ENCODE results near the gene TYW1.
"Not testable (repeated sequence)": the region's sequence is repeated elsewhere in the genome, so short reads cannot be mapped to it uniquely, and the experiment has no call there.

Gene TYW1

DNA sequence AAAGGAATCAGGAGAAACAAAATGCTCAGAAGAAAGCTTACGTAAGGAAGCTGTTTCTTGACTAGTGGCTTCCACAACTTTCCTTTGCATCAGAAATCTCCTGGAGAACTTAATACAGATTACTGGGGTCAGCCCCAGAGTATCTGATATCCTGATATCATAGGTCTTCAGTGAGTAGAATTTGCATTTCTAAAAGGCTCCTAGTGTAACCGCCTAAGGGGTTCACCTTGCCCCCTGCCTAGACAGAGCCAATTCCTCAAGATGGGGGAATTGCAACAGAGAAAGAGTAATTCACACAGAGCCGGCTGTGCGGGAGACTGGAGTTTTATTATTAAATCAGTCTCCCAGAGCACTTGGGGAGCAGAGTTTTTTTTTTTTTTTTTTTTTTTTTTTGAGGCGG, 251.7 kb downstream of the TYW1 start:
- not testable (repeated sequence) for H3K4me3 ChIP-seq (ENCODE audit: low read length); H3K9me3 ChIP-seq (ENCODE audit: control insufficient read depth, insufficient read depth, low read length); DNase-seq (ENCODE audit: low read depth, low spot score); H3K27ac ChIP-seq (ENCODE audit: low read length); H3K4me1 ChIP-seq (ENCODE audit: control insufficient read depth, insufficient read depth, low read length); H3K27me3 ChIP-seq (ENCODE audit: control insufficient read depth, insufficient read depth, low read length); H3K36me3 ChIP-seq (ENCODE audit: control insufficient read depth, insufficient read depth, low read length)
- WGBS (ENCODE audit: insufficient coverage, insufficient read length), result no CpG with 5 or more reads among the region's 5 CpGs

DNA sequence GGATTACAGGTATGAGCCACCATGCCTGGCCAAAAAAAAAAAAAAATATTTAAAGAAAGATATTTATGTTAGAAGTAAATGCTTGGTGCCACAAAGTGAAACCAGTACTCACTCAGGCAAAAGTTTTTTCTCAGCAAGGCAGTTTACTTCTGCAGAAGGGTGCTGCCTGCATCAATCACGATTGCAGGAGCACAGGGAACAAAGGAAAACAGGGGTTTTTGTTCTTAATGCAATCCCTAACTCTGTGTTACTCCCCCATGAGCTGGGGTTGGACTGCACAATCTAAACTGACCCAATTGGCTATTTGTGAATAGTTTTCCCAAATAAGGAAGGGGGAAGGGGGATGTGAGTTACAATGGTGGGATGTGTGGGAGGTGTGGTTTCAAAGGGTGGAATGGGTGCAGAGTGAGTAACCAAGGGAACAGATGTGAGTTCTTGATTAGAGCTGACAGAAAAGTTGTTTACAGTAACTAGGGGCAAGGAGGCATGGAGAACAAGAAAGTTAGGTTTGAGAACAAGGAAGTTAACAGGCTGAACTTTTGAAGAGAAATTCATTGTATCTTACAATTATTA, 255.4 kb downstream of the TYW1 start:
- Histone ChIP-seq H3K27me3 (ENCODE audit: control insufficient read depth, insufficient read depth, low read length) (no peaks in the 10 kb centered on the region), H3K9me3 (ENCODE audit: control insufficient read depth, insufficient read depth, low read length) (no peaks in the 10 kb centered on the region; the same call in 1 of the 2 replicates), H3K4me1 (ENCODE audit: control insufficient read depth, insufficient read depth, low read length) (no peaks in the 10 kb centered on the region), H3K27ac (ENCODE audit: low read length) (no peak overlapping the region), H3K4me3 (ENCODE audit: low read length) (no peak overlapping the region), H3K36me3 (ENCODE audit: control insufficient read depth, insufficient read depth, low read length) (no peaks in the 10 kb centered on the region)
- WGBS (ENCODE audit: insufficient coverage, insufficient read length), result no CpG with 5 or more reads among the region's 1 CpG
- no peak for DNase-seq (ENCODE audit: low read depth, low spot score)

- H3K4me1 ChIP-seq (ENCODE audit: control insufficient read depth, insufficient read depth, low read length); DNase-seq (ENCODE audit: low read depth, low spot score): not testable (repeated sequence)
- WGBS (ENCODE audit: insufficient coverage, insufficient read length), result no CpG with 5 or more reads among the region's 3 CpGs
These were observed 258.4 kb downstream of the TYW1 start for GRCh38 chr7:67255076-67255475.

GRCh38 chr7:67257779-67258178, 261.1 kb downstream of the TYW1 start:
- H3K4me1 ChIP-seq (ENCODE audit: control insufficient read depth, insufficient read depth, low read length); H3K9me3 ChIP-seq (ENCODE audit: control insufficient read depth, insufficient read depth, low read length); H3K27me3 ChIP-seq (ENCODE audit: control insufficient read depth, insufficient read depth, low read length); H3K36me3 ChIP-seq (ENCODE audit: control insufficient read depth, insufficient read depth, low read length); H3K4me3 ChIP-seq (ENCODE audit: low read length); DNase-seq (ENCODE audit: low read depth, low spot score); H3K27ac ChIP-seq (ENCODE audit: low read length): not testable (repeated sequence)
- WGBS (ENCODE audit: insufficient coverage, insufficient read length), result no CpG with 5 or more reads among the region's 1 CpG

More at GRCh38 chr7:67255076-67255475, 258.4 kb downstream of the TYW1 start:
- H3K27ac ChIP-seq (ENCODE audit: low read length); H3K4me3 ChIP-seq (ENCODE audit: low read length); H3K9me3 ChIP-seq (ENCODE audit: control insufficient read depth, insufficient read depth, low read length); H3K27me3 ChIP-seq (ENCODE audit: control insufficient read depth, insufficient read depth, low read length); H3K36me3 ChIP-seq (ENCODE audit: control insufficient read depth, insufficient read depth, low read length): not testable (repeated sequence)

GRCh38 chr7:67259363-67259762, 262.7 kb downstream of the TYW1 start:
- not testable (repeated sequence) for H3K36me3 ChIP-seq (ENCODE audit: control insufficient read depth, insufficient read depth, low read length); H3K27ac ChIP-seq (ENCODE audit: low read length); H3K27me3 ChIP-seq (ENCODE audit: control insufficient read depth, insufficient read depth, low read length); H3K9me3 ChIP-seq (ENCODE audit: control insufficient read depth, insufficient read depth, low read length); H3K4me1 ChIP-seq (ENCODE audit: control insufficient read depth, insufficient read depth, low read length); H3K4me3 ChIP-seq (ENCODE audit: low read length); DNase-seq (ENCODE audit: low read depth, low spot score)
- WGBS (ENCODE audit: insufficient coverage, insufficient read length), result no CpG with 5 or more reads among the region's 6 CpGs

DNA sequence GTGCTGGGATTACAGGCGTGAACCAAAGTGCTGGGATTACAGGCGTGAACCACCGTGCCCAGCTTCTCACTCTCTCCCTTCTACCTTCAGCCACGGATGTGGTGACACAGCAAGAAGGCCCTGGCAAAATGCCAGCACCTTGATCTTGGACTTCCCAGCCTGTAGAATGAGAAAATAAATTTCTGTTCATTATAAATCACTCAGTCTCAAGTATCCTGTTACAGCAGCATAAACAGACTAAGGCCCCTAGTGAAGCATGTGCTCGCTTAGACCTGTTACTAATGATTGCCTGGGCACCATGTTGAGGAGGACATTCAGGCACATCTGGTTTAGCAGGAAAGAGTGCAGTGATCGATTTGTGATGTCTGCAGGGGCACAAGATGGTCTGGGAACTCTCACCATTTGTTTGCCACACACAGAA, 263.5 kb downstream of the TYW1 start:
- not testable (repeated sequence) for H3K27ac ChIP-seq (ENCODE audit: low read length); H3K9me3 ChIP-seq (ENCODE audit: control insufficient read depth, insufficient read depth, low read length); DNase-seq (ENCODE audit: low read depth, low spot score); H3K36me3 ChIP-seq (ENCODE audit: control insufficient read depth, insufficient read depth, low read length); H3K4me3 ChIP-seq (ENCODE audit: low read length); H3K27me3 ChIP-seq (ENCODE audit: control insufficient read depth, insufficient read depth, low read length); H3K4me1 ChIP-seq (ENCODE audit: control insufficient read depth, insufficient read depth, low read length)
- no CpG with 5 or more reads among the region's 6 CpGs for WGBS (ENCODE audit: insufficient coverage, insufficient read length)

DNA sequence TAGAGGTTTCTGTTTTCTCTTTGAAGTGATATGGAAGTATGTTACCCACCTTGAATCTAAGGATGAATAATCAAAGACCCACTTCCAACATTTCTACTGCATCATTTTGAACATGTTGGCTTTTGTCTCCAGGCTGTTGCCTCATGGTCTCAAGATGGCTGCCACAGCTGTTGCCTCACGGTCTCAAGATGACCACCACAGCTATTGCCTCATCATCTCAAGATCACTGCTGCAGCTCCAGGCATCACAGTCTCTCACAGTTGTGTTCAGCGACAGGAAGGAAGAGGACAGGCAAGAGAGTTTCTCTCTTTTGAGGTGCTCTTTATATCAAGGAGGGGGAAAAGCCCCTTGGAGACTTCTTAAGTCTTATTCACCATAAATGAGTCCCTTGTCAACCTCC, 267.4 kb downstream of the TYW1 start:
- no CpG with 5 or more reads among the region's 2 CpGs for WGBS (ENCODE audit: insufficient coverage, insufficient read length)
- not testable (repeated sequence) for H3K4me1 ChIP-seq (ENCODE audit: control insufficient read depth, insufficient read depth, low read length); H3K27ac ChIP-seq (ENCODE audit: low read length); H3K4me3 ChIP-seq (ENCODE audit: low read length); H3K36me3 ChIP-seq (ENCODE audit: control insufficient read depth, insufficient read depth, low read length); H3K9me3 ChIP-seq (ENCODE audit: control insufficient read depth, insufficient read depth, low read length); DNase-seq (ENCODE audit: low read depth, low spot score); H3K27me3 ChIP-seq (ENCODE audit: control insufficient read depth, insufficient read depth, low read length)

- no CpG with 5 or more reads among the region's 3 CpGs for WGBS (ENCODE audit: insufficient coverage, insufficient read length)
These were observed 269.4 kb downstream of the TYW1 start for GRCh38 chr7:67266070-67266469.

GRCh38 chr7:67267914-67268313, 271.3 kb downstream of the TYW1 start:
- Histone ChIP-seq H3K4me1 (ENCODE audit: control insufficient read depth, insufficient read depth, low read length) (no peaks in the 10 kb centered on the region), H3K27ac (ENCODE audit: low read length) (no peak overlapping the region), H3K27me3 (ENCODE audit: control insufficient read depth, insufficient read depth, low read length) (no peaks in the 10 kb centered on the region), H3K36me3 (ENCODE audit: control insufficient read depth, insufficient read depth, low read length) (no peaks in the 10 kb centered on the region), H3K4me3 (ENCODE audit: low read length) (no peak overlapping the region), H3K9me3 (ENCODE audit: control insufficient read depth, insufficient read depth, low read length) (no peaks in the 10 kb centered on the region)
- no peak for DNase-seq (ENCODE audit: low read depth, low spot score)
- WGBS (ENCODE audit: insufficient coverage, insufficient read length), result no CpG with 5 or more reads among the region's 7 CpGs

More at GRCh38 chr7:67266070-67266469, 269.4 kb downstream of the TYW1 start:
- H3K4me1 ChIP-seq (ENCODE audit: control insufficient read depth, insufficient read depth, low read length); H3K36me3 ChIP-seq (ENCODE audit: control insufficient read depth, insufficient read depth, low read length); DNase-seq (ENCODE audit: low read depth, low spot score); H3K9me3 ChIP-seq (ENCODE audit: control insufficient read depth, insufficient read depth, low read length); H3K27ac ChIP-seq (ENCODE audit: low read length); H3K4me3 ChIP-seq (ENCODE audit: low read length); H3K27me3 ChIP-seq (ENCODE audit: control insufficient read depth, insufficient read depth, low read length): not testable (repeated sequence)

DNA sequence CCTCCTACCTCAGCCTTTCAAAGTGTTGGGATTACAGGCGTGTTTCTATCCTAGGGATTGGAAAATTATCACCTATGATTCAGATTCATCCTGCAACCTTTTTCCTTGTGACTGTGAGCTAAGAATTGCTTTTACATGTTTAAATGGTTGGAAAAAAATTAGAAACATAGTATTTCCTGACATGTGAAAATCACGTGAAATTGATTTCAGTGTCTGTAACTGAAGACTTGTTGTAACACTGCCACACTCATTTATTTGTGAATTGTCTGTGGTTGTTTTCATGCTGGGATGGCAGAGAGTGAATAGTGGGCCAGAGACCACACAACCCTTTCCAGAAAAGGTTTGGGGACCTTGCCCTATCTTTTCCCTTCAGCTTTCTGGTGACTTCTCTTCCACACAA, 273.3 kb downstream of the TYW1 start:
- H3K9me3 ChIP-seq (ENCODE audit: control insufficient read depth, insufficient read depth, low read length); H3K4me3 ChIP-seq (ENCODE audit: low read length); H3K36me3 ChIP-seq (ENCODE audit: control insufficient read depth, insufficient read depth, low read length); H3K27ac ChIP-seq (ENCODE audit: low read length); H3K27me3 ChIP-seq (ENCODE audit: control insufficient read depth, insufficient read depth, low read length); DNase-seq (ENCODE audit: low read depth, low spot score); H3K4me1 ChIP-seq (ENCODE audit: control insufficient read depth, insufficient read depth, low read length): not testable (repeated sequence)
- WGBS (ENCODE audit: insufficient coverage, insufficient read length), result no CpG with 5 or more reads among the region's 2 CpGs
